DMS114 treated with DMSO at 0.1 percent for 48 hours (cell line): ENCODE data around the gene ZDHHC1.
A peak's percentile ranks its signal among the peaks of the same experiment; 100 is the strongest.

Source experiments
- DNase-seq: peaks from one replicate; lab custom pipeline; 2025; ENCODE audit not compliant: unreplicated experiment; lab: John Stamatoyannopoulos, UW

Gene ZDHHC1, protein sequence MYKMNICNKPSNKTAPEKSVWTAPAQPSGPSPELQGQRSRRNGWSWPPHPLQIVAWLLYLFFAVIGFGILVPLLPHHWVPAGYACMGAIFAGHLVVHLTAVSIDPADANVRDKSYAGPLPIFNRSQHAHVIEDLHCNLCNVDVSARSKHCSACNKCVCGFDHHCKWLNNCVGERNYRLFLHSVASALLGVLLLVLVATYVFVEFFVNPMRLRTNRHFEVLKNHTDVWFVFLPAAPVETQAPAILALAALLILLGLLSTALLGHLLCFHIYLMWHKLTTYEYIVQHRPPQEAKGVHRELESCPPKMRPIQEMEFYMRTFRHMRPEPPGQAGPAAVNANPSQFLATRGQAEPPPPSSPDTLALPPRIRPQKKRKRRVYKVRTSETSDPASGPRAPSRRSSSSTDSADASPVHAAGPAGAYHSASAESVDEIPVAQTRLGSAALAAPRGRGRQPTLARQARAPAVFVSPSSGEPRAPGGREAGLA

DNA sequence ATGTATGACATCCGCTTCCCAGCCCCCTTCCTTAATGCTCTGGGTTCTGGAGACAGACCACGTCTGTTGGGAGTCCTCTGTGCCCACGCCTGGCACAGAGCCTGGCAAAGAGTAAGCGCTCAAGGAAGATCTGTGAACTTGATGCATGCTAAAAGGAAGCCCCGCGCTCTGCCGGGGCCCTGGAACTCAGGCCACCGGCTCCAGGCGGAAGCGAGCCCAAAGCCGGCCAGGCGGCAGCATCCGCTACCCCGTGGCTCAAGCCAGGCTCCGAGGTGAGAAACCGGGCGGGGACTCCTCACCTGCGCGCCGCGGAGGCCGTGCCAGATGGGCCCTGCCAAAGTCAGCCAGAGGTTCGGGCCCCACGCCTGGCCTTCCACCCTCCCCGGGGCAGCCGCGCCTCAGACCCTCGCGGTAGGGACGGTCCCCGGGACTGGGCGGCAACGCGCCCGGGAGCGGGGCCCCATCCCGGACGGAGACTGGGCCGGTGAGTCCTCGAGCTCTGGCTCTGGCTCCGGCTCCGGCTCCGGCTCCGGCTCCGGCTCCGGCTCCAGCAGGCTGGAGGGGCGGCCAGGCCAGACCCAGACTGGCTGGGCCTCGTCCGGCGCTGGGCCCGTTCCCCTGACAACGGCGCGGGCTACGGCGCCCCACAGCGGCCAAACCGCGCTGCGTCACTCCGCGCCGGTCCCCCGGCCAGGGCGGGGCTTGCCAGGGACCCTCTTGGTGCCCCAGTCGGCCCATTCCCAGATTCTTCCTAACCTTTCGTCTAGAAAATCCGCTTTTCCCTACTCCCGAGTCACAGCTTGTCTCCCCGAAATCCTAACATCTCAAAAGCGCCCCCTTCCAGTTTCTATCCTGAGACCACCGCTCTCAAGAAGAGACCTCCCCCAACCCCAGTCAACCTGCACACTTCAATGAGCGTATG lies at the start of gene ZDHHC1:
Gene ZDHHC1, minus strand, starts transcription at position 606 of the 922 bp plus-strand sequence. CDS start 8,702 bp downstream, outside the sequence.
- DNase-seq = peak; percentile 32

DNA sequence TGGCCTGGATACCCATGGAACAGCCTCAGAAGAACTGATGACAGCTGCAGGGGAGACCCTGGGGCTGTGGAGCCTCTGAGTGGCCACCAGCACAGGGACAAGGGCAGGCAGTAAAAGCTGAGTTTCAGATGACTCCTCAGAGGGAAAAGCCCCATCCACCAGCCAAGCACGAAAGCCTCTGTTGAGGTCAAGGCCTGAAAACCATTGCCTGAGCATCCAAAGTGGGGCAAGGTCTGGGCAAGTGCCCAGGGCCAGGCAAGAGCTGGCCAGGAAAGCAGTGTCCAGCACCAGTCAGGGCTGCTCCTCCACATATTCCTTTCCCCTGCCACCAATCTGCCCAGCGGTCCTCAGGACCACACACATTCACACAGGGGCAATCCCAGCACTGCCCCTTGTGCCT lies 48.3 kb upstream of the ZDHHC1 start:
- no peak for DNase-seq

GRCh38 chr16:67463691-67464090 lies 47.4 kb upstream of the ZDHHC1 start:
- DNase-seq = no peak

DNA sequence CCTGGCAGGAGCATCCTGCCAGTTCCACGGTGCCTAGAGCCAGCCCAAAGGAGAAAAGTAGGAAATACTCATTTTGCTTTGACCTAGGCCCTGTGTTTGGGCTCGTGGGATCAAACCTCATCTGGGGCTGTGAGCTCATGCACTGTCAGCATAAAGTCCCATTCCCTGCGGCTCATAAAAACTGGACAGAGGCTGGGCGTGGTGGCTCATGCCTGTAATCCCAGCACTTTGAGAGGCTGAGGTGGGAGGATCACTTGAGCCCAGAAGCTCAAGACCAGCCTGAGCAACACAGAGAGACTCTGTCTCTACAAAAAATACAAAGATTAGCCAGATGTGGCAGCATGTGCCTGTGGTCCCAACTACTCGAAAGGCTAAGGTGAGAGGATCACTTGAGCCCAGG lies 46.8 kb upstream of the ZDHHC1 start:
- DNase-seq = no peak

DNA sequence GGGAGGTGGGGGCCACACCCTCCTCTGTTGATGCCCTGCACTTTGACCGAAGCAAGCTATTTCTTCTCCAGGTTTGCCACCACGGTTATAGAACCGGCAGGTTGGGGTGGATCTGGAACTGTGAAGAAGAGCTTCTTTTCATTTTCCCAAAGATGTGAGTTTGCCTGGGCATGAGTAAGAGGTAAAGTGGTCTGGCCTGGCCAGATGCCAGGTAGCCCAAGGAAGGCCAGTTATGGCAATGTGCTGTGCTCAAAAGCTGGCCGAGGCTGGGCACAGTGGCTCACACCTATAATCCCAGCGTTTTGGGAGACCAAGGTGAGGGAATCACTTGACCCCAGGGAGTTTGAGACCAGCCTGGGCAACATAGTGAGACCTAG lies 46.0 kb upstream of the ZDHHC1 start:
- no peak for DNase-seq

DNA sequence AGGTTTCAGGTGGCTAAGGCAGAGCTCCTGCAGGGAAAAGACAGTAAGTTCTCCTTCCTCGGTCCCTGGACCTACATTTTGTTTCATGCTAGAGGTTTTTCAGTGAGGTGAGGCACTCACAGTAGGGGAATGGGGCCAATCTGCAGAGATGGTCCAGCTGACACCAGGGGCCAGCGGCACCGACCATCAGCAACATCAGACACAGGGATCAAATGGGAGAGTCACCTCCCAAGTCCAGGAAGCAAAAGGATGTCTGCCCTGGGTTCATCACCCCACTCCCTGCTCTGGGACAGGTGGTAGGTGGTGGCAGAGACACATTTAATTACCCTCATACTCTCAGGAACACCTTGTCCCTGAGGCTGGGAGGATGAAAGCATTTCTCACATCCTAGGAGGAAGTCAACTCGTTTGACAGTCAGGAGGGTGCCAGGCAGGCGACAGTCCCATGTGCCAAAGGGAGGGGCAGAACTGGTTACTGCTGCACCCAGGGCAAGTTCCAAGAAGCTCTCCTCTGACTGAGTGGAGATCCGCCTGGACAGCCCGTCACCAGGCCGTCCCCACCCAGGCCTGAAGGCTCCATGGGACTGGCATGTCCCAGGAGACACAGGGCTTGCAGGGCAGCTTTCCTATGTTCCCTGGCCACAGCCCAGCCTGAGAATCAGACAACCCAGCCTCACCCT lies 45.5 kb upstream of the ZDHHC1 start:
- DNase-seq = no peak

GRCh38 chr16:67460961-67461360 lies 44.7 kb upstream of the ZDHHC1 start:
- DNase-seq = no peak

- DNase-seq = no peak
Measured at GRCh38 chr16:67460168-67460567, 43.9 kb upstream of the ZDHHC1 start.

- DNase-seq = no peak
Measured at GRCh38 chr16:67459861-67460150, 43.5 kb upstream of the ZDHHC1 start.

GRCh38 chr16:67459066-67459860 lies 43.0 kb upstream of the ZDHHC1 start:
- DNase-seq = no peak

GRCh38 chr16:67458121-67458641 lies 41.9 kb upstream of the ZDHHC1 start:
- no peak for DNase-seq

- no peak for DNase-seq
Measured at GRCh38 chr16:67457611-67458010, 41.3 kb upstream of the ZDHHC1 start.

DNA sequence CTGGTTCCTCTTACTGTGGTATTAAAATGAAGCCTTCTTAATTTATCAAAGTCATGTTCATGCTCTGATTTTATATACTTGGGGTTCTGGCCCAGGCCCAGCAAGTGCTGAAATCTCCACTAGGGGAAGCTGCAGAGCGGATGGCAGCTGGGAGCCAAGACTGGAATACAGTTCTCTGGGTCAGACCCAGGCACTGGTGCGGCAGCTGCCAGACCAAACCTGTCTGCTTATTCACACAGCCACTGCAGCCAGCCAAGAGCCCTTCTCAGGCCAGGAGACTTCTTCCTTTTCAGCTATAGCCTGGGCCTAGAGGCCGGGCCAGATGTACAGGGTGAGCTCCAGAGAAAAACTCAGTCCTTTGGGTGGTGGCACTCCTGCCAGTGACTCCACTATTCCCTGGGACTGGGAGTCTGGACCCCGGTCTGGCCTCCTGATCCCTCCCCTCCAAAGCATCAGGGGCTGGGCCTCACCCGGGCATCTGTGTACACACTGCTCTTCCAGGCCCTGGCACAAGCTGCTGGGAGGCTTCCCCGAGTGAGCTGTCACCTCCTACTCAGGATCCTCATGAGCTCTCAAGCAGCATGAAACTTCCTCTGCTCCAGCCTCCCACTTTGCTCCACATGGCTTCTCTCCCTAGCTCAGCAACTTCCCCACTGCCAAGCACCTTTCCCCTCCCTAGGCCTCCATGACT lies 40.3 kb upstream of the ZDHHC1 start:
- DNase-seq = no peak

DNA sequence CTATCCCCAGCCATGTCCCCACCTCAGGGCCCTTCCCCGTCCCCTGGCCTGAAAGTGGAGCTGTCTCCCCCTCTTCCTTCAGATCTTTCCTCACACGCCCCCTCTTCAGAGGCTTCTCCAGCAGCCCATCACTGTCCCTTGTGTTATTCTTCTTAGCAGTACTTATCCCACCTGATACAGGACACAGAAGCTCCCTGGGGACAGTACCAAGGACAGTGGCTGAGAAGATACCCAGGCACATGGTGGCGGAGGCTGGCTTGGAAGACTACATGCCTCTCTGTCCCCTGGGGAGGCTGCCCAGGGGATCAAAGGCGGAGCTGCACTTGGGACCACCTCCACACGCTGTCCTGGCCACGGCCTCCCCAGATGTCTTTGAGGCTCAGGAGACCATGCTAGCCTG lies 38.6 kb upstream of the ZDHHC1 start:
- no peak for DNase-seq

DNA sequence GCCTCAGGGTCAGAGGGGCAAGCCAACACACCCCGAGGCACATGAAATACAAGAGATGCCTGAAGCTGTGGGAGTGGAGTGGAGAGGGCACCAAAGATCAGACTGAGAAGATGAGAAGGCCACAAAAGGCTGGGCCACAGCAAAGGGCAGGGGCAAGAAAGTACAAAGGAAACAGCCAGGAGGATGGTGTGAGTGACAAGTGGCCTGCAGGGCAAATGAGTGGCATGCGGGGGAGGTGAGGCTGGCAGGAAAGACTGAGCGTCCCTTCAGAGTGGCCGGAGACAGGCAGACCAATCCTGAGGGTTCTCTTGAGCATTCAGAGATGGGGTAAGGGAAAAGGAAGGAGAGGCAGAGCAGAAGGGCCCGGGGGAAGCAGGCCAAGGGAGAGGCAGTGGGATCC lies 37.8 kb upstream of the ZDHHC1 start:
- no peak for DNase-seq

GRCh38 chr16:67451704-67452435 lies 35.6 kb upstream of the ZDHHC1 start:
- DNase-seq = no peak

DNA sequence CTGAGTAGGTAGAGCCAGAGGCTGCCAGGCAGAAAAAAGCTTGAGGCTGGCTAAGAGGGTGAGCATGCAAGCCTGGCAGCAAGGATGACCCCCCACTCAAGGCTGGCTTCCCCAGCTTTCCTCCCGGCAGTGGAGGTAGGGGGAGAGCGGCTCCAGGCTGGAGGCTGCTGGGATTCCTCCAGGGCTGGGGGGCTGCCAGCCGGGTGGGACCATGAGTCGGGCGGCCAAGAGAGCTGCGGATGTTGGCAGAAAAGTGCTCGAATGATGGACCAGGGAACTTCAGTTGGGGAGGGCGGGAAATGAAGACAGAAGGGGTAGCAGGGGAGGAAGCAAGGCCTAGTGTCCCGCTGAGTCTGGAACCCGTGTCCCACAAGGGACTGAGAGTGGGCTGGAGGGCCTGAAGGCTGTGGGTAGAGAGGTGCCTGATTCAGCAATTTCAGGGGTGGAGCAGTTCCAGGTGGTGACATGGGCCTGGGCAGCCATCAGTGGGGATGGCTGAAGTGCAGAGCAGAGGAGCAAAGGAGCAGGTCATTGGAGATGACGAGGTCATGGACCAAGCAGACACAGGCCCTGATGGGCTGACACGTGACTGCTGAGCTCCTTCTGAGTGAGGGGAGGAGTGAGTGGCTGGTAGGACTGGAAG lies 34.9 kb upstream of the ZDHHC1 start:
- DNase-seq = no peak

DNA sequence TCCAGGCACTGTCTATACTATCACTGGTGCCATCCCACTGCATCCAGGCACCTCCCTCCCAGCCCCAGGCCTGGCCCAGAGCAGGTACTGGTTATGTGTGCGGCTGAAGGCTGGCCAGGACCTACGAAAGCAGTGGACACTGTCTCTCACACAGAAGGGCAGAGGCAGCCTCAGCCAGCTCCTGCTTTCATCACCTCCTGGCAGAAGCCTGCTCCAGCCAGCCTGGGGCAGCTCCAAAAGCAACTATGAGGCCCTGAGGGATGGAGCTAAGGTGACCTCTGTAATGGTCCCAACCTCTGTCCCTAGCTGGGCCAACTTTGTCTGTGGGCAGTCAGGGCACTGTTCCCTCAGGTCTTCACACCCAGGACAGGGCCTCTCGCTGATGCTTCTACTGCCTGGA lies 33.5 kb upstream of the ZDHHC1 start:
- no peak for DNase-seq

DNA sequence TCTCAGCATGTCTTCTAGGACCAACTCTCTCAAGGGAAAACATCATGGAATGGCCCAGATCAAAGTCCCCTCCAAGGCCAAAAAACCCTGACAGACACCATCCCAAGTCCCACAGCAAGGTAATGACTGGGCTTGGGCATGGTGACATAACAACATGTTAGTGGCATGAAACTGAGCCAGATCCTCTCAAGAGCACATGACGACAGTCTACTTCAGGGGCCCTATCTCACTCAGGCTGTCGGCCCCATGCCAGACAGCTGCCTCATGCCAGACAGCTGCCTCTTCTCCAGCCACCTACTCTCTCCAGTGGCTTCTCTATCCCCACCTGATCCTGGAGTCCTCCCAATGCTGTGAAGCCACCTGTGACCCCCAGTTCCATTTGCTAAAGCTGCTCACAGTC lies 33.1 kb upstream of the ZDHHC1 start:
- DNase-seq = no peak
